Measurements from ENCODE around the gene MRPS22. TPM values are rescaled to one million over a fixed set of nuclear protein-coding genes. Genes with fewer than 3 reads are reported as not detected.

MRPS22 gene
- total RNA-seq, 6 donors from 2014 or later, result 17.8 to 48.3 (median 33.1) TPM

DNA sequence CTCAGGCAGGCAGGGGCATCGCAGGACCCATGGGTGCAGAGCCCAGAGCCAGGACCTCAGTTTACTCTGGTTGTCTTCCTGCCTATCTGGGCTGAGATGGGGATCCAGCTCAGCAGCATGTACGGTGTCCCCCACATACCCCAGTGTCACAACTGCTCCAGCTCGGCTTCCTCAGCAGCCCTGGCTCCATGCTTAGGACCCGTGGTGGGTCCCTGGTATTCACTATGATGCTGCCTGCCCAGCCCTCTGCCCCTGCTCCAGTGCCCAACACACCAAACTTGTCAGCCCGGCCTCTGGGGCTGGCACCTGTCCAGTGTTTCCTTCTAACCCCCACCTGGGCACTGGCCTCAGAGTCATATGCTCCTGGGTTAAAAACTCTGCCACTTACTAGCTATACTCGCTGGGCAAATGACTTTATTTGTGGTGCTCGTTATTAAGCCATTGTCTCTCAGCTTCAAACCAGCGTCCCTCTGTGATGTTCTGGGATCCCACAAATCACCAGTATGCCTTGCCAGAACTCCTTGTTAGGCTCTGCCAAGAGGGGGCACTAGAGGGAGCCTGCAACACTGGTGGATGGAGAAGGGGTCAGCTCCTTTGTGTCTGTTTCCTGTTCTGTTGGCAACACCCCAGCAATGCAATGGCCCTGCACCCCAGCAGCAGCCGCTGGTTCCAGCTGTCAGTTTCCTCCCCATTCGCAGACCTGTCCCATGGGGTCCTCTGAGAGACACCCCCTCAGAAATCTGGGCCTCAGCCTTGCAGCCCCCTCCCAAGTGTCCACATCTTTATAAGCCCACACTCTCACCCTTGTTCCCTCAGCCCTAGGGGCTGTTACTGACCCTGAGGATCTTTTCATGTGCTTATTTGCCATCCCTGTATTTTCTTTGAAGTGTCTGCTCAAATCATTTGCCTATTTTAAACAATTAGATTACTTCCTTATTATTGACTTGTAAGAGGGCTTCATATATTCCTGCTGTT lies 24.1 kb upstream of the MRPS22 start:
- Histone ChIP-seq H3K4me1 (no peaks in the 10 kb centered on the region), H3K27ac (no peak overlapping the region), H3K9me3 (no peaks in the 10 kb centered on the region), H3K4me3 (no peak overlapping the region), H3K27me3 (no peaks in the 10 kb centered on the region), H3K36me3 (no peaks in the 10 kb centered on the region)
- TF ChIP-seq EP300 (IDR thresholded peaks at IDR 0.05), result no peak
- TF ChIP-seq, protein P1, sequence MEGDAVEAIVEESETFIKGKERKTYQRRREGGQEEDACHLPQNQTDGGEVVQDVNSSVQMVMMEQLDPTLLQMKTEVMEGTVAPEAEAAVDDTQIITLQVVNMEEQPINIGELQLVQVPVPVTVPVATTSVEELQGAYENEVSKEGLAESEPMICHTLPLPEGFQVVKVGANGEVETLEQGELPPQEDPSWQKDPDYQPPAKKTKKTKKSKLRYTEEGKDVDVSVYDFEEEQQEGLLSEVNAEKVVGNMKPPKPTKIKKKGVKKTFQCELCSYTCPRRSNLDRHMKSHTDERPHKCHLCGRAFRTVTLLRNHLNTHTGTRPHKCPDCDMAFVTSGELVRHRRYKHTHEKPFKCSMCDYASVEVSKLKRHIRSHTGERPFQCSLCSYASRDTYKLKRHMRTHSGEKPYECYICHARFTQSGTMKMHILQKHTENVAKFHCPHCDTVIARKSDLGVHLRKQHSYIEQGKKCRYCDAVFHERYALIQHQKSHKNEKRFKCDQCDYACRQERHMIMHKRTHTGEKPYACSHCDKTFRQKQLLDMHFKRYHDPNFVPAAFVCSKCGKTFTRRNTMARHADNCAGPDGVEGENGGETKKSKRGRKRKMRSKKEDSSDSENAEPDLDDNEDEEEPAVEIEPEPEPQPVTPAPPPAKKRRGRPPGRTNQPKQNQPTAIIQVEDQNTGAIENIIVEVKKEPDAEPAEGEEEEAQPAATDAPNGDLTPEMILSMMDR (IDR thresholded peaks at IDR 0.05), result no peak
- no peak for TF ChIP-seq POLR2A (IDR thresholded peaks at IDR 0.05)
- no peak for TF ChIP-seq POLR2AphosphoS5 (IDR thresholded peaks at IDR 0.05)
- 58 to 59% methylated on average over 9 to 10 of the region's 10 CpGs for WGBS, 2 donors
- ATAC-seq (ENCODE audit: low FRiP score in 2 of 2), result no peak
- no peak for DNase-seq

DNA sequence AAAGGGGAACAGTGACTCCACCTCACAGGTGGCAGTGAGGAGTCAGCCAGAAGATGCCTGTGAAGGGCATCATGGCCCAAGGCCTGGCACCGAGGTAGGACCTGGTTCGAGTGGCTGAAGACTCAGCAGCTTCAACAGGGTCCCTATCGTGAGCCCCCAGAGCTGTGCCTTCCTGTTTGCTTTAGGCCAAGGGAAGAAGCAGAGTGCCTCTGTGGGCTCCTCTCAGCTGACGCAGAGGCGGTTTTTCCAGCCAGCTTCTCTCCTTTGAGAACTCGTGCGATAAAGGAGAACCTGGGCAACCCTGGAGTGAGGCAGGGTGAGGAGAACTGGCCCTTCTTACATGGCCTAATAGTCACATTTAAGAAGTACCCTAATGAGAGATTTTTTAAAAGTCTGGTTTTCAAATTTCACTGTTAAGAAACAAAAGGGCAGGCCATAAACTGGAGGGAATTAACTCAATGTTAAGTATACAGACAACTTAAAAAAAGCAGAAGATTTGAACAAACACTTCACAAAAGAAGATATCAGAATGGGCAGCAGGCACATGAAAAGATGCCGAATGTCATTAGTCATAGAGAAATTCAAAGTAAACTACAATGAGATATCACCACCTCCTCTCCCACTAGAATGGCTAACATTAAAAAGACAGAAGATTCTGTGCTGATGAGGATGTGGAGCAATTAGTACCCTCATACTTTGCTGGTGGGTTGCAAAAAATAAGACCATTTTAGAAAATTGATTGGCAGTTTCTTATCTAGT lies 23.1 kb upstream of the MRPS22 start:
- ATAC-seq (ENCODE audit: low FRiP score in 2 of 2) (no peak), DNase-seq (no peak)
- 70 to 76% methylated on average over 7 to 8 of the region's 8 CpGs for WGBS, 2 donors
- Histone ChIP-seq H3K4me1 (no peaks in the 10 kb centered on the region), H3K27me3 (no peaks in the 10 kb centered on the region), H3K27ac (no peak overlapping the region), H3K9me3 (no peaks in the 10 kb centered on the region), H3K4me3 (no peak overlapping the region), H3K36me3 (no peaks in the 10 kb centered on the region)
- TF ChIP-seq EP300 (IDR thresholded peaks at IDR 0.05), result no peak
- TF ChIP-seq POLR2A (IDR thresholded peaks at IDR 0.05), result no peak
- TF ChIP-seq, protein P1 (IDR thresholded peaks at IDR 0.05), result no peak
- no peak for TF ChIP-seq POLR2AphosphoS5 (IDR thresholded peaks at IDR 0.05)

DNA sequence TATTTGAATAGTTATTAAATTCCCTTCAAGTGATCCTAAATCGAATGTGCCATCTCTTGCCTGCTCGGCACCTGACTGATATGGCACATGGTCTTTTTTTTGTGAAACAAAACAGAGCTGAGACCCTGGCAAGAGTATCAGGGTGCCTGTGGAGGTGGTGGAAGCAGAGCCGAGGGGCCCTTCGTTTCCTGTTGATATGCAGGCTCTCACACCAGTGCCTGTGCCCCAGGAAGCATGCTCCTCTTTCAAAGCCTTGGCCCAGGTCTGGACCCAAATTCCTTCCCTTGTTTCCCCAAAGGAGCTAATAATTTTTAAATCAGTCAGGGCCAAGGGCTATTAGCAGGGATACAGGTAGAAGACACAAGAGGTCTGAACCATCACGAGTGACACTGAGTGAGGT lies 21.5 kb upstream of the MRPS22 start:
- no peak for ATAC-seq (ENCODE audit: low FRiP score in 2 of 2)
- no peaks in the 10 kb centered on the region for H3K27me3 ChIP-seq
- no peak overlapping the region for H3K4me3 ChIP-seq
- H3K36me3 ChIP-seq, result no peaks in the 10 kb centered on the region
- H3K4me1 ChIP-seq, result no peaks in the 10 kb centered on the region
- WGBS, 2 donors, result 64 to 69% methylated on average over 4 to 5 of the region's 5 CpGs
- no peak for DNase-seq
- H3K9me3 ChIP-seq, result no peaks in the 10 kb centered on the region
- TF ChIP-seq, protein P1 (IDR thresholded peaks at IDR 0.05), result no peak
- TF ChIP-seq EP300 (IDR thresholded peaks at IDR 0.05) (no peak), POLR2AphosphoS5 (IDR thresholded peaks at IDR 0.05) (no peak), POLR2A (IDR thresholded peaks at IDR 0.05) (no peak)
- no peak overlapping the region for H3K27ac ChIP-seq

DNA sequence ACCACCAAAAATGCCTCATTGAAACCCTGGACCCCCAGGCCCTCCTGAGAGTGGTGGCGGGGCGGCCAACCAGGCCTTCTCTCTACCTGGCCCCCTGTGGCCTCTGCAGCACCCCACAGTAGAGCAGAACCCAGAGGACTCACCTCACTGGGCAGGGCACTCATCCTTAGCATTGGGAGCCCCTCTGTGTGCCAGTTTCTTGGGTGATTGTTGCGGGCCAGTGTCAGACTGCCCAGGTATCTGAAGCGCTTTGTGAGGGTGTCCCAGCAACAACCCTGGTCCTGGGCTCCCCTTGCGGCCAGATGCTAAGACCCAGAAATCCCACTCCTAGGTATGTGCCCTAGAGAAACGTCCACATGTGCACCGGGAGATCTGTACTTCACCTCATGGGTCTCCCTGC lies 20.7 kb upstream of the MRPS22 start:
- H3K36me3 ChIP-seq, result no peaks in the 10 kb centered on the region
- DNase-seq (no peak), ATAC-seq (ENCODE audit: low FRiP score in 2 of 2) (no peak)
- H3K27ac ChIP-seq, result no peak overlapping the region
- H3K4me1 ChIP-seq, result no peaks in the 10 kb centered on the region
- TF ChIP-seq, protein P1 (IDR thresholded peaks at IDR 0.05), result no peak
- no peak for TF ChIP-seq POLR2AphosphoS5 (IDR thresholded peaks at IDR 0.05)
- no peak for TF ChIP-seq POLR2A (IDR thresholded peaks at IDR 0.05)
- TF ChIP-seq EP300 (IDR thresholded peaks at IDR 0.05), result no peak
- WGBS, 2 donors, result 65 to 90% methylated on average over 2 to 7 of the region's 7 CpGs
- no peak overlapping the region for H3K4me3 ChIP-seq
- no peaks in the 10 kb centered on the region for H3K27me3 ChIP-seq
- no peaks in the 10 kb centered on the region for H3K9me3 ChIP-seq
